Hypothalamus (tissue), 51 donors: ENCODE measurements around the gene MAP6.
"Not testable (repeated sequence)": the region's sequence is repeated elsewhere in the genome, so short reads cannot be mapped to it uniquely, and the experiment has no call there.

Source experiments
- DNase-seq, 51 donors: peaks; one replicate each; lab custom pipeline; 2025; lab: John Stamatoyannopoulos, UW

The MAP6 gene

GRCh38 chr11:75596914-75597313, 71.9 kb downstream of the MAP6 start:
- no peak for DNase-seq

DNA sequence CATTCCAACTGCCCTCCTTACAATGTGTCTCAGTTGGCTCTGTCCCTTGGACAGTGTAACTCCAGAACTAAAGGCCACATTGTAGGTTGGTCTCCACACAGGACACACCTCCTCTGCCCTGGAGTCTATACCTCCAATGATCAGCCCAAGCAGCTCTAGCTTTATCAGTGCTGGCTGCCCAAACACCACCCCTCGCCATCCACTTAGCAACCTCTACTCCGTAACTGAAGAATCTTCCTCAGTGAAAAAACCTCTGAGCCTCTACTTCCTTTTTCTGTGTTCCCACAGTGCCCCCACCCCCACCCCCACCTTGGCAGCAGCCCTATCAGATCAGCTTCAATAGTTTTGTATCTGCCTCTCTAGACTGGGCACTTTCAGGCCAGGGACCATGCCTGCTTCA, 73.4 kb downstream of the MAP6 start:
- no peak for DNase-seq

GRCh38 chr11:75594211-75594610, 74.6 kb downstream of the MAP6 start:
- peak in 1 of 51 donors; percentile 25 for DNase-seq

DNA sequence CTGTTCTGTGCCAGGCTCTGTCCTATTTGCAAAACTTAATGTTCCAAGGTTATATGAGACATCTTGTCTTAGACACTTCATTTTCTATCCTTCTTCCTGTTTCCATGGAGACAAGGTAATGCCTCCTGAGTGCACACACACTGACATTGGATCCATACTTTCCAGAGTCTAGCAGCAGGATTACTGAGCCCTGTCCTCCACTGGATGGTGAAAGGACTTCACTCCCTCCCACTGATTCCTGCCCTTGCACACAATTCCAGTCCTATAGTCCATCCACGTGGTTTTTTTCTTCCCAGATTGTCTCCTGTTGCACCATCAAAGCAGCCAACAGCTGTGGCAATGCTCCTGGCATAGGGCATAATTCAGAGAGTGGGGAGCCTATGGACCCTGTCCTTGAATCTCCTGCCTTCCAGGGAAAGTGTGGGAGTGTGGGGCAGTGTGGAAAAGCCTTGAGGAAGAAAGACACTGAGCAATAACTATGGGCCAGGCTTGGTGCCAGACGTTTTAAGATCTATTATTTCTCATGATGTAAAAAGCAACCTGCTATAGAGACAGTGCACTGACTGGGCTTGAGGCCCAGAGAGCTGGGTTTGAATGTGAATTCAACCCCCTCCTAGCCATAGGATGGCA, 75.4 kb downstream of the MAP6 start:
- DNase-seq = peak in 2 of 51 donors; percentile 9 to 35

DNA sequence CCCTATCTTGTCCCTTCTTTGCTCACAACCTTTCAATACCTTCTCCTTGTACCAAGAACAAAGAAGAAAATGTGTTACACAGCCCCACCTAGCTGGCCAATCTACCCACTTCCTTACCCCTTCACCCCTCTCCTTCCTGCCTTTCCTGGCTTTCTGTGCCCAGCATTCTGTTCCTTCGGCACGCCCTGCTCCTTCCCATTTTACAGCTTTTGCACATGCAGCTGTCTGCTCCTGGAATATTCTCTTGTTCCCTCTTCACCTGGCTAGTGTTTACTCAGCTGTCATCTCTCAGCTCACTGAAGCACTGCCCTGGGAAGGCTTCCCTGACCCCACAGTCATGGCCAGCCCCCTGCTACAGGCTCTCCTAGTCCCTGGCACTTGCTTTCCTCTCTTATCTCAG, 76.1 kb downstream of the MAP6 start:
- DNase-seq = no peak

- DNase-seq = no peak
Measured at GRCh38 chr11:75591966-75592365, 76.9 kb downstream of the MAP6 start.

- no peak for DNase-seq
Measured at GRCh38 chr11:75591371-75591770, 77.5 kb downstream of the MAP6 start.

GRCh38 chr11:75589933-75590332, 78.9 kb downstream of the MAP6 start:
- DNase-seq = no peak

GRCh38 chr11:75589051-75589450, 79.8 kb downstream of the MAP6 start:
- DNase-seq = no peak

- no peak for DNase-seq
Measured at GRCh38 chr11:75588051-75588481, 80.8 kb downstream of the MAP6 start.

GRCh38 chr11:75586395-75586794, 82.4 kb downstream of the MAP6 start:
- no peak for DNase-seq

DNA sequence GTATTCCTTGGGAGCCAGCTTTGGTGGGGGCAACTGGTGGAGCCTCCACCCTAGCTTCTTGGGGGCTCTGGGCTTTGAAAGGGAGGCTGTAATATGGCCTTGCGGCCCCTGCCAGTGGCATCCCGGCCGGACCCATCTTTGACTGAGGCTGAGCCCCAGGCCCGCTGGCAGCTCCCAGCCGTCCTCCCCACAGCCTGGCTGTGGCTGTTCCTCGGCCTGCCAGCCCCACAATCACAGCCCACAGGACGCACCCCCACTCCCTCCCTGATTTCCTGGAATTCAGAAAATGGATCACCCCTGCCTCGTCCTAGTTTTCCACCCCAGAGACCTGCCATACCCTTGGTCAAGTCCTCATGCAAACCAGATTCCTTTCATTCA, 83.6 kb downstream of the MAP6 start:
- DNase-seq = no peak

GRCh38 chr11:75584659-75585292, 84.1 kb downstream of the MAP6 start:
- DNase-seq = not testable (repeated sequence)

GRCh38 chr11:75583718-75584658, 84.8 kb downstream of the MAP6 start:
- DNase-seq = peak in 47 of 51 donors; percentile 7 to 77 (median 59)

DNA sequence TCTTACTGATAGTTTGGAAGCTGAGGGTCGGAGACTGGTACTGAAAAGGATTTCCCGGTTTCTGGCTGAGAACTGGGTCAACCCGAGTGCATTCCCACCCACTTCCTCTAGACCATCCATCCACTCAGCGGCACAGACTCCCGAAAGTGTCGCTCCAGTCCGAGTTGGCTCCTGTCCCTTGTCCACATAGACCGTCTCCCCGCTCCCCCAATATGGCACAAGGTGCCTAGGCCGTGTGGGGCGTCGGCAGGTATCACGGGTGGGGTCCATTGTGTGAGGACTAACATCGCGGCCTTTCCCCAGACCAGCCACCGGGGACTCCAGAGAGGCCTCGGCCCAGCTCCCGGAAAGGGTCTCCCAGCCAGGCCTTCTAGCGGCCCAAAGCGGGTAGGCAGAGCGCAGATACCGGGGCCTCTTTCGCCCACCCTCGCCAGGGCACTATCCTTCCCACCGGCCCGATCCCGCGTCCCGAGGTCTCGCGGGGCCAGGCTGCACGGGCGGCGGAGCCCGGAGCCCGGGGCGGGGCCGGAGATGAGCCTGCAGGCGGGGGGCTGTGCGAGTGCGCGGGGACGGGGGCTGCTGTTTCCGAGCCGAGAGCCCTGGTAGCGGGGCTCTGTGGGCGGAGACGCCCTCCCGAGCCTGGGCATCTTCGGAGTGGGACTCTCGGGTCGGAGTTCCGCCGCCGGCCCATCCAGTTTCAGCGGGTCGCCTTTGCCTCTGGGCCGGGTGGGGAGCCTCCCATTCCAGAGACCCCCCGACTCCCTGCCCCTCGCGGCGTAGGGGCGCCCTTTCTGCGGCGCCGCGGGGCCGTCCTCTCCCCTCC, 85.7 kb downstream of the MAP6 start:
- DNase-seq = peak in 48 of 51 donors; percentile 19 to 87 (median 56)

GRCh38 chr11:75582506-75582894, 86.3 kb downstream of the MAP6 start:
- no peak for DNase-seq

GRCh38 chr11:75579841-75580240, 89.0 kb downstream of the MAP6 start:
- DNase-seq = no peak

DNA sequence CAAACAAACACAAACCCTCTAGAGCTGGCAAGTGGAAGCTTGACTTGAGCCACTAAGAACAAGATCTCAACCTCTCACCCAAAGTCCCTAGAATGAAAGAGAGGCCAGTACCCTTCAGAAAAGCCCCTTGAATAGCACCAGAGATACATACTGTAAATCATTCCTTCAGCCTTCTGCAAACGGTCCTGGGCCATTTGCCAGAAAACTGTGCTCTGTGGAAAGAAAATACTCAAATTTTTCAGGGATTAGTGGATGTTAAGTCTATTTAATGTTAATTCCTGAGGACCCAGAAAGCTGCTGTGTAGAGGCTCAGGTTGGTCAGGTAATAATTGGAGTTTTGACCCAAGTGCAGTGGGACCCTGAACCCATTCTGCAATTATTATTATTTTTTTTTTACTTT, 89.9 kb downstream of the MAP6 start:
- DNase-seq = no peak

DNA sequence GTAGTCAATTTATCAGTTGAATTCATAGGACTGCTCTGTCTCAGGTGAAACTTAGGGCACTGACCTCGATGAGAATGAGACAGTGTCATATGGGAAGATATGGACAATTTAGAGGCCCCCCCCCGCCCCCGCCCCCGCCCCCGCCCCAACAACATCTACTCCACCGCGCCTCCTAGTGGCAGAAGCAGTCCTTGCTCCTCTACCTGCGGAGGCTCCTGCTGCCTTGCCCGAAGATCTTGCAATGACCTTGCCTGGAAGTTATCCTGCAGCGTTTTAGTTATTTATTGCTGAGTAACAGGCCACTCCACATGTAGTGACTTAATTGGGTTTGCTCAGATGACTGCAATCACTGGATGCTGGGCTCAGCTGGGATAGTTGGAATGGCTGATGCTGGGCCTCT, 91.6 kb downstream of the MAP6 start:
- peak in 20 of 51 donors; percentile 8 to 60 (median 26) for DNase-seq

DNA sequence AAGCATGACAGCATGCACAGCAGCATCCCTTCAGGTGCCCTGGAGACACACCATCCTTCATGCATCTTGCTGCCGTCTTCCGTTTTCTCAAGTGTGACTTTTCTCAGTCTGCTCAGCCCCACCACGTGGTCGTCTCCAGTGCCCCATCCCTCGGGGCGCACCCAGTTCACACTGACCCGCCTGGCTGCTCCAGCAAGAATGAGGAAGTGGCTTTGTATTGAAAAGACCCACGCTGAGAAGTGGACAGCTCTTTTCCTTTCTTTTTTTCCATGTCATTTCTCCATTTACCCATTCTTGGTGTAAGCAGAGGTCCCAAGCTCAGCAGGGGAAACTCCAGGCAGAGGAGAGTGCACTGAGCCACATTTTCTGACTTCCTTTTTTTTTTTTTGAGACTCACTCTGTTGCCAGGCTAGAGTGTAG, 92.3 kb downstream of the MAP6 start:
- peak in 7 of 51 donors; percentile 8 to 47 (median 22) for DNase-seq

GRCh38 chr11:75576017-75576416, 92.8 kb downstream of the MAP6 start:
- no peak for DNase-seq
